ENCODE measurements around the gene EIF2B2.

Gene EIF2B2

GRCh38 chr14:75046275-75046674, 43.6 kb downstream of the EIF2B2 start:
- DNase-seq, result no peak

GRCh38 chr14:75046899-75047298, 44.2 kb downstream of the EIF2B2 start:
- DNase-seq, result peak in 1 of 5 donors; percentile 22

GRCh38 chr14:75047506-75047905, 44.8 kb downstream of the EIF2B2 start:
- DNase-seq, result no peak

GRCh38 chr14:75048101-75048500, 45.4 kb downstream of the EIF2B2 start:
- no peak for DNase-seq

- DNase-seq, result no peak
Observed at GRCh38 chr14:75049136-75049535, 46.4 kb downstream of the EIF2B2 start.

GRCh38 chr14:75049731-75050201, 47.0 kb downstream of the EIF2B2 start:
- no peak for DNase-seq

- DNase-seq, result peak; percentile 63 to 85 (median 72)
Observed at GRCh38 chr14:75050852-75051555, 48.3 kb downstream of the EIF2B2 start, which contains the start of gene MLH3. TSS of gene MLH3 (minus strand) at chr14:75051467. CDS start at chr14:75049655, 1,812 bp downstream.

GRCh38 chr14:75051556-75051899, 48.8 kb downstream of the EIF2B2 start:
- no peak for DNase-seq

- DNase-seq, result no peak
Observed at GRCh38 chr14:75053396-75054291, 50.9 kb downstream of the EIF2B2 start.

- DNase-seq, result no peak
Observed at GRCh38 chr14:75054421-75054820, 51.7 kb downstream of the EIF2B2 start.

GRCh38 chr14:75059642-75060041, 56.9 kb downstream of the EIF2B2 start:
- no peak for DNase-seq

GRCh38 chr14:75060420-75060819, 57.7 kb downstream of the EIF2B2 start:
- DNase-seq, result no peak
